ENCODE results near the gene PRKCD.

DNA sequence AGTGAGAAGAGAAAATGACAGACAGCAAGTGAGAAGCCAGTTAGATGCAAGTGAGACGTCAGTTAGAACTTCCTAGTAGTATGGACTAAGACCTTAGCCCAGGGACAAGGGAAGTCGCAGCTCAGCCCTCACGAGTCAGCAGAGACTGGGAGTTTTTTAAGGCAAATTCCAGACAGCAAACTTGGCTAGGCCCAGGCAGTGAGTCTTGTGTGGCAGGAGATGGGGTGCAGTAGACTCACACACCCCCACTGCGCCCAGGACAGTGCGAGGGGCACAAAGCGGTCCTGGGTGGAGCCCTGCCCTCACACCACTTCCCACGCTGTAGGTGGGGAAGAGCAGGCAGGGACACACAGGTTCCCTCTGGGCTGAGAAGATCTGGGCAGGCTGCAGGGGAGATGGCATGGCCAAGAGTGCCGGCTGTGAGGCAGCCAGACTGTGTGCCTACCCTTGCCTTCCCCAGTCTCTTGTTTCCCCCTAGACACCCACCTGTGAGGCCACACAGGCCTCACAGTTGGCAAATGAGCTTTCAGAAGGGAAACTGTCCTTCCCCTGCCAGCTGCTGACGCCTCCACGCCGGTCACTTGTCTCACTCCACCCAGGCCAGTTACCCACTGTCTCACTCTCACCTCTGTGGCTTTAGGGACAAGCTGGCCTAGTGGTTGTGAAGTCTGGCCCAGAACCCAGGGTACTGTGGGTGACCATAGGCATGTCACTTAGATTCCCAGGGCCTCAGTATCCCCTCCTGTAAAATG is 13.7 kb upstream of the PRKCD start:
- TF ChIP-seq, protein P1, sequence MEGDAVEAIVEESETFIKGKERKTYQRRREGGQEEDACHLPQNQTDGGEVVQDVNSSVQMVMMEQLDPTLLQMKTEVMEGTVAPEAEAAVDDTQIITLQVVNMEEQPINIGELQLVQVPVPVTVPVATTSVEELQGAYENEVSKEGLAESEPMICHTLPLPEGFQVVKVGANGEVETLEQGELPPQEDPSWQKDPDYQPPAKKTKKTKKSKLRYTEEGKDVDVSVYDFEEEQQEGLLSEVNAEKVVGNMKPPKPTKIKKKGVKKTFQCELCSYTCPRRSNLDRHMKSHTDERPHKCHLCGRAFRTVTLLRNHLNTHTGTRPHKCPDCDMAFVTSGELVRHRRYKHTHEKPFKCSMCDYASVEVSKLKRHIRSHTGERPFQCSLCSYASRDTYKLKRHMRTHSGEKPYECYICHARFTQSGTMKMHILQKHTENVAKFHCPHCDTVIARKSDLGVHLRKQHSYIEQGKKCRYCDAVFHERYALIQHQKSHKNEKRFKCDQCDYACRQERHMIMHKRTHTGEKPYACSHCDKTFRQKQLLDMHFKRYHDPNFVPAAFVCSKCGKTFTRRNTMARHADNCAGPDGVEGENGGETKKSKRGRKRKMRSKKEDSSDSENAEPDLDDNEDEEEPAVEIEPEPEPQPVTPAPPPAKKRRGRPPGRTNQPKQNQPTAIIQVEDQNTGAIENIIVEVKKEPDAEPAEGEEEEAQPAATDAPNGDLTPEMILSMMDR (IDR thresholded peaks at IDR 0.05), result no peak
- no peak for TF ChIP-seq POLR2A (IDR thresholded peaks at IDR 0.05)

Measured in lower leg skin (tissue), 3 donors.